HG03457 (cell line): ENCODE measurements around the gene PLPPR1.
"Not testable (repeated sequence)": the region's sequence is repeated elsewhere in the genome, so short reads cannot be mapped to it uniquely, and the experiment has no call there.

Source experiments
- ATAC-seq: cut with Tn5 transposase; IDR thresholded peaks from one replicate; pipeline ENCODE4 v1.9.1; 2021; ENCODE audit warnings: moderate number of reproducible peaks; ENCODE audit not compliant: unreplicated experiment

Gene PLPPR1

DNA sequence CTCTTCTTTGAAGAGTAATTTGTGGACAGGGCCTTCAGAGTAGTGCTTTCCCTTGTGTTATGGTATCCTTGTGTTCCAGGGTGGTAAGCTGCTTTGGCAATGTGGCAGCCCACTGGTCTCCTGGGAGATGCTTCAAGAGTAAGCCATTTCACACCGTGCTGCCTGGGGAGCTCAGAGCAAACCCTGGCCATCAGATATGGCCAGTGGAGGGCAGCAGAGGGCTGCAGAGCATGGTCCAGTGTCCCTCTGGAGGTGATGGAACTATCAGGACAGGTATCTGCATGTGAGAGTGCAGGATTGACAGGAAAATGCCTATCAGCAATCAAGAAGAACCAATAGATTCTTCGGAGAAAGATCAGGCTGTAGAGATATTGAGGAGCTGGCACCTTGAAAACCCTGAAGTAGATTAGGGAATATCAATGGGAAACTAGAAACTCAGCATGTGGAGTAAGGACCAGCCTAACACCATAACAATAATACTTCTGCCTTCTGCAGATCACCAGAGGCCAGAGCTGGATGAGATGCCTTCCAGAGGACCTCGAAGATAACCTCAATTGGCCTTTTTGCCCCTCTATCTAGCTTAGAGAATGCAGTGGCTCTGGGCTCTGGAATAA is 90.8 kb downstream of the PLPPR1 start:
- ATAC-seq: no peak

DNA sequence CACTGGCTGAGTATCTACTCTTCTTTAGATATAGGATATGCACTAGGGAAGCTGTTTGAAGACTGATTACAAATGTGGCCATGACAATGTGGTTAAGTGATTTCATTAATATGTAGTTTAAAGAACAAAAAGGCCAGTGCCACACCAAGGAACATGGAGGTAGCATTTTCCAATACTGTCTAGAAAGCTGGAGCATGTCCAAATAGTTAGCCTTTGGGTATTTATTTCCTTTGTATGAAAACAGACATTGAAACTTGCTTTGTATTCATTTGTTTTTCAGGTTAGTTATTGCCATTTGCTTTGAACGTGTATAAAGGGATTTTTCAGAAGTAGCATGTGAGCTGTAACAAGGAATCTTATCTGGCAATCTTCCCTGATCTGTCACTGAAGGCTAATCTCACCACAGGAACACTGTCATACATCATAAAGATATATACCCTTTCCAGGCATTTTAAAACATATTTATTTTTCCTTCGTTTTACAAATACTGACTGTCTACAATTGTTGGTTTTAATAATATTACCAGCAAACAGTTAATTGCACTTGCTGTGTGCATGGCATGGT is 93.4 kb downstream of the PLPPR1 start:
- ATAC-seq: no peak

DNA sequence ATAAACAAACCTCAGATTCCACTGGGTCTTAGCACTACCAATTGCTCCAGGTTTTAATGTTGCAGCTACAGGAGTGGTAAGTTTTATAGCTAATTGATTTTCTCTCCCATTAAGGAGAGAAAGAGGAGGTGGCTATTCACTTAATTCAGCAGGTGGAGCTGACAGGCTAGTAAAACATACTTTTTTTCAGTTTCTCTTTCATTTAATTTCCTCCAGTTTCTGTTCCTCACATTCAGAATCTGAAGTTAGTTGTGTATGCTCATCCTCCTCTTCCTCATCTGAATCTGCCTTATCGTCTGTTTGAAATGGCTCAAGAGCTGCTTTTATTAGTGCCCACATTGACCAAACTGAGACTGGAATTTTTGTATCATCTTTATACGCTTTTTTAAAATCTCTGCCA is 98.0 kb downstream of the PLPPR1 start:
- ATAC-seq: no peak

DNA sequence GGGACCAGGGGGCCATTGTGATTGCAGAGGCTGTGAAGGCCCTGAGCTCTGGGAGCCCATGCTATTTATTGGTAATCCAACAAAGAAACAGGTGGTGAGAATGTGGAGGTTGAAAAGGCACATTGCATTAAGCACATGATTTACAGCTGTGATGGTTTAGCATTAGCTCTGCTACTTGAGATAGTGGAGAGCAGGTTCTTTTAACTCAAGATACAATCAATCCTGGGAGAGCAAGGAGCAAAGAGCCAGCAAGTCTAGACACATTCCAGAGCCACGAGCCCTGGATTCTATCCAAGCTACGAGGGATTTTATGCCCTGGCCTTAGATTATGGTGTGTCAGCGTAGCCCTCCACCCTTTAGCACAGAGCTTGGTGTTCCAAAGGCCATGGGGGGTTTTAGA is 98.8 kb downstream of the PLPPR1 start:
- not testable (repeated sequence) for ATAC-seq

DNA sequence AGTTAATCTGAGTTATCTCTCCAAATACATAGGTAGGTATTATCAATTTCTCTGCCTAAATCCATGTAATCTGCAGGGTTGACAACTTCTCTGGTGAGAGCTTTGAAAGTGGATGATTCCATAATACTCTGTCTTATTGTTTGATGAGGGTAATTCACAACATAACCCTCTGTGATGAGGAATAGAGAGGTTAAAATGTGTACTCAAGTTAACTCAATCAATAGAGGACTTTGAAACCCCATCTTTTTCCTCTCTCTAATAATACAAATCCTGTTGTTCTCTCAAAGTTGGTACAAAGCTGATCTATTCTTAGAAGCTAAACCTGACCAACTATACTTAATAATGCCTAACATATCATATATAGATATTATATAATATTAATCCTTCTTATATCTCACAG is 100.1 kb downstream of the PLPPR1 start:
- no peak for ATAC-seq

DNA sequence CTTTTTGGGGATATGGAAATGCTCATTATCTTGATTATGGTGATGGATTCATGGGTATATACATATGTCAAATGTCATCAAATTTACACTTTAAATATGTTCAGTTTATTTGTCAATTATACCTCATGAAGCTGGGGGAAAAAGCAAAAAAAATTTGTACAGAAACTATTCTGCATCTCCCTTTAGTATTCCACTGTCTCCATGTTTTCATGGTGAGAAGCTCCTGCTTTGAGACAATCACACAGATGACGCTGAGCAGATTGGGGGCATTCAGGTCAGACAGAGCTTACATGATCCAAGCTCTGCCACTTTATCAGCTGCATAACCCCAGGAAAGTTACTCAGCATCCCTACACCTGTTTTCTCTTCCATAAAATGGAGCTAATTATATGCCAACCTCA is 101.5 kb downstream of the PLPPR1 start:
- ATAC-seq: no peak

DNA sequence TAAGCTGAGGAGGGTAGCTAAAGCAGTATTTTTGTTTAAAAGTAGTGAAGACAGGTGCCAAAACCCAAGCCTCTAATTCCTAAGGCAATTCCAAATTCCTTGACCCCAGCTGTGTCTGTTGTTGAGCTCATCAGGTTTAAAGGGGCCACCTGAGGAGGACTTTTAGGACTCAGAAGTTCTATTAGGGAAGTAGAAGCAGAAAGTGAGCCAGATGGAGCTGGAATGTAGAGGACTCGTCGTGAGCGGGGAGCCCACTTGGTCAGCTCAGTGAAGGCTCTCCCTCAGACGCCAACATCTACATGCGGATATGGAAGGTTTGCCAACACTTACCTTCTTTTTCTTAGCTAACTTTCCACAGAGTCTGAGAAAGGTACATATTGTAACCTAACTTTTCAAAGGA is 102.8 kb downstream of the PLPPR1 start:
- no peak for ATAC-seq

DNA sequence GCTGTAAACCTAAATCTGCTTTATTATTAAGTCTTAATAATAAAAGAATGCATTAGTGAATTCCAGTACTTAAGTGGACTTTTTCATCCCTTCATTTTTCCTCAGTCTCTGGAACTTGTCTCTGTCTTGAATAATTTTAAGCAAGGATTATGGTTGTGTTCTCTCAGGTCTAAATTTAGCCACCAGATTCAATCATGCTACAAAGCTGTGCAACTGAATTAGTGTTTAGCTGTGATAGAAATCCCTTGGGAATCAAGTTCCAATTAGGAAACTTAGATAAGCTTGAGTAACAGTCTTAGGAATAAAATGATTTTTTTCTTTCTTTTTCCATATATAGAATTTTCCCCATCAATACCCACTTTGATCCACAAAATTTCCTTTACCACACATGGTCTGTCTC is 104.3 kb downstream of the PLPPR1 start:
- ATAC-seq: no peak

DNA sequence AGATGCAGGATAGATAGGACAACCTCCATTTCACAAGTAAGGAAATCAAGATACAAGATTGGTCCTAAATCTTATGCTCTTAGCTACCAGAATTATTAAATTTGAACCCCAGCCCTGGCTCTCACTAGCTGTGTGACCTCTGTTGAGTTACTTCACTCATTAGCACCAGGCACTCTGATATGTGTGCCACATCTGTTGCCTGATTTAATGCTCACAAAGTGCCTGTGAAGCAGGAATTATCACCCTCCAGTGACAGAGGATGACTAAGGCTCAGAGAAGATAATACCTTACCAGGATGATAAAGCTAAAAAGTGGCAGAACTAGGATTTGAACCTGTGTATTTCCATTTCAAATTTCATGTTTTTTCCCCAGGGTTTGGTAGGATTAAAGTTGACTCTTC is 110.0 kb downstream of the PLPPR1 start:
- ATAC-seq: no peak

DNA sequence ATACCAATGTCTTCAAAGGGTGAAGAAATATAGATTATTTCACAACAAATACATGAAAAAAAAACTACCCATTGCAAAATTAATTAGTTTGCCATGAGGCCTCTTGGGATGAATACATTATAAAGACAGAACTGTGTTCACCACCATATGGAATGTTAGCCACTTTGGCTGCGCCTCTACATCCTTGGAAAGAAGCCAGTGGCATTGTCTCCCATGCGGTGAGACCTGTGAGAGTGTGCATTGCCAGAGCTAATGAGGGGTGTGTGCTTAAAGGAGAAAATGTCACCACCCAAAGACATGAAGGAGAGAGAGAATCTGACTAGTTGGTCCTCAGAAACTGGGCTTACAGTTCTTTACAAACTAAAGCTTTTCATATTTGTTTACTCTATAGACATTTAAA is 110.6 kb downstream of the PLPPR1 start:
- no peak for ATAC-seq

DNA sequence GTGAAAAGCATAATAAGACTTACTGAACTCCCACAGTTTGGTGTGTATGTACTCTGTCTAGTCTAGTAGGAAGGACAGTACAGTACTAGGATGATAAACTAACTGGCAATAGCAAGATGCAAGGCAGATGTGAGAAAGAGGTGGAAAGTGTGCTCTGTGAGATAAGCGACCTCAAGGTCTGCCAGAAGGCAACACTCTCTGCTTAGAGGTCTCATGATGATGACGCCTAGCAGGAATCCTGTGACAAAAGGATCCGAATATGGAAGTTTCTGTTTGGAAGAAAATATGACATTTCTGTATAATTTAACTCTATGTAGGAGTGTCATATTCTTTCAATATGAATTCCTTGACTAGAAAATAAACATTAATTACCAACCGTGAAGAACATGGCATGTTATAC is 112.2 kb downstream of the PLPPR1 start:
- no peak for ATAC-seq

DNA sequence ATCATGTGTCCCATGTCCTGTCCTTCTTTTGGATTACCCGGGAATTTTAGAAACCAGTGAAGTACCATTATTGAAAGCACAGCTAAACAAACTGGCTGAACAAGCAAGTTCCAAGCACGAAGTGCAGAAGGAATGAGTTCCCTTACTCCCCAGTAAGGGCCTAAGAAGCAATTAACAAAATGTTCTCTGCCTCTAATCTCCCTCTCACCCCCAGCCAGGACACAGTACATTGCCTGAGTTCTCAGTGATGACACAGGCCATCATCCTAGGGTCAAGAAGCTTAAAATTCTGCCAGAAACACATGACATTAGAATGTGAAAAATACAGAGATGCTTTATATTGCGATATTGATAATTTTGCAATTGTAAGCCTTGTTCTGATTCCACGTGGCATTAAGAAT is 118.0 kb downstream of the PLPPR1 start:
- ATAC-seq: no peak

DNA sequence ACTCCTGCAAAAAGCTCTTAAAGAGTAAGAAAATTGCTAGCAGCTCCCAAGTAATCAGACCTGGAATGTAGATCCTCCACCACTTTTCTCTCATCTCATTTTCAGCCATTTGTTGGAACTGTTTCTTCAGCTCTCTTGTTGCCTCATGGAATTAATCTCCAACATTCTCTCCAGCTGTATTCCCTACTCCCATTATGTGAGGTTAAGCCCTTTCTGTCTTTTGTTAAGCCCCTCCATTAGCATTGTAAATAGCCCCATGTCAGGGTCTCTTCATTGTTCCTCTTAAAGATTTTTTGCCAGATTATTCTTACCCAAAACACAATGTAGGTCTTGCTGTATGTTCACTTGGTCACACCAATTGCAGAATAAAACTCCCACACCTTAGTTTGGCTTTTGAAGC is 119.8 kb downstream of the PLPPR1 start:
- no peak for ATAC-seq

DNA sequence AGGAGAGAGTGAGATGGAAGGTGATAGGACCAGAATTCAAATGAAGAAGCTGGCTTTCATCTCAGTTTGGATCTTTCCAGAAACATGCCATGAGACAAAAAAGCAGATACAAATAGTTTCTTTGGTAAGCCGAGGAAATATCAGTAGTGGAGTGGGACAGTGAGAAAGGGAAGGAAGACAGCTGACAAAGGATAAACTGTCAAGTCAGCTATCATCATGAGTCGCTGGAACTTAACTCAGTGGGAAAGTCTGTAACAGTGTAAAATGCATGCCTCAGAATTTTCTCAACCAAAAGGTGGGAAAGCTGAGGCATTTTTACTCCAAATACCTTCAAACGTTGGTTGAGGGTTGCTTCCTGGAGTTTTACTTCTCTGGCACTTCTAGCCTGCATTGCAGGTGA is 129.8 kb downstream of the PLPPR1 start:
- no peak for ATAC-seq

DNA sequence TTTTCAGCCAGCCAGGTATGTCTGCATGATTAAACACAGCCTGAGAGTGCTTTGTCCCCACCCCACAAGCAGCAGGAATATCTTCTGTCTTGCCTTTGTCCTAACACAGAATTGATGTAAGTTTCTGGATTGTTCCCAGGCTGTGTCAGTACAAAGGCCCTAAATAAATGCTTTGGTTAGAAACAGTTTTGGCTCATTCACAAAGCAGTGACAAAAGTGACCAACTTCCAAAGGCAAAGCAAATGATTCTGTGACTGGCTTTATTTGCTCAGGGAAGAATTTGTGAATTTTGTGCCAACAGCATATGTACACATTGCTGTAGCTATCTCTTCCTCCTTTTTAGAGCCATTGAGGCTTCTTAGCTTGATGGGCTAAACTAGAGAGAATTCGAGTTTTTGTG is 133.7 kb downstream of the PLPPR1 start:
- ATAC-seq: no peak

DNA sequence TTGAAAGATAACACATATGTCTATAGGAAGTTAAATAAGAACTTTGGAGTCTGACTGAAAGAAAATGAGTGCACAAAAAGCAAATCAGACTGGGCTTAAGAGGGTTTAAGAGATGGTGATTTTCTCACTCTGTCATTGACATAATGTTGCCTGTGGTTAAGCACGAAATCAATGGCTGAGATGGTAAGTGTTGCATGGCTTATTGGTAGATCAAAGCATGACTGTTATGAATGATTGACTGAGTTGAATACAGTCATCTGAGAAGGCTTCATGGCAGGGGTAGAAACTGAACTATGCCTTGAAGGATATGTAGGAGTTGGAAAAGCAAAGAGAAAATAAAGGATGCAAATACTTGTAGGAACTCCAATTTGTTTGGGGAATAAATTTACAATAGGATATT is 136.6 kb downstream of the PLPPR1 start:
- no peak for ATAC-seq

DNA sequence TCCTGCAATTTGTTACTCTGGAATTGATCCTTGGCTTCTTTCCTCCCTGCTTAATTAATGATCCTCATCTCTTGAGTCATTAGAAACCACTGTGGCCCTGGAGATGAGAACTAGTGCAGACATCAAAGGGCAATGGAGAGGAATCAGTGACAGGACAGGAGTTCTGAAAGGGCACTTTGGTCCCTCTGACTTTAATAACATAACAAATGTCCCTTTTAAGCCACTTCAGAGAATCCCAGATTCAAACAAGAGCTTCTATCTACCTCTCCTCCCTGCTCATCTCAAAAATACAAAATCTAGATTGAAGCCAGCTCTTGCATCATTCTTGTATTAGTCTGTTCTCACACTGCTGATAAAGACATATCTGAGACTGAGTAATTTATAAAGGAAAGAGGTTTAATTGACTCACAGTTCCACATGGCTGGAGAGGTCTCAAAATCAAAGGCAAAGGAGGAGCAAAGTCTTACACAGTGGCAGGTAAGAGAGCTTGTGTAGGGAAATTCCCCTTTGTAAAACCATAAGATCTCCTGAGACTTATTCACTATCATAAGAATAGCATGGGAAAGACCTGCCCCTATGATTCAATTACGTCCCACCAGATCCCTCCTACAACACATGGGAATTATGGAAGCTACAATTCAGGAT is 139.1 kb downstream of the PLPPR1 start:
- no peak for ATAC-seq

DNA sequence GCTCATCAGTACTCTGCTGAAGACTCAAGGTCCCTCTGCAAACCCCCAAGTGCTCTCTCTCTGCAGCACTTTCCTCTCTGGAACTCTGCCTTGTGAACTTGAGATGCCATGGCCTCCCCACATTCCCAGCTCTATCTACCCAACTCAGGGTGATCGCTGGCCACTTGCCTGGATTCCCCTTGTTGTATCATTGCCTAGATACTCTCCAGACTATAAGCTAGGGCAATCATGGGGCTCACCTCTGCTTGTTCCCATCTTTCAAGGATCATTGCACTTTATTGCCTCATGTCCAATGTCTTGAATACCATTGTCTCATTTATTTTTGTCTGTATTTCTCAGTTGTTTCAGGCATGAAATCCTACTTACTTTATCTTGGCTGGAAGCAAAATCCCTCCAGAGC is 144.1 kb downstream of the PLPPR1 start:
- no peak for ATAC-seq

DNA sequence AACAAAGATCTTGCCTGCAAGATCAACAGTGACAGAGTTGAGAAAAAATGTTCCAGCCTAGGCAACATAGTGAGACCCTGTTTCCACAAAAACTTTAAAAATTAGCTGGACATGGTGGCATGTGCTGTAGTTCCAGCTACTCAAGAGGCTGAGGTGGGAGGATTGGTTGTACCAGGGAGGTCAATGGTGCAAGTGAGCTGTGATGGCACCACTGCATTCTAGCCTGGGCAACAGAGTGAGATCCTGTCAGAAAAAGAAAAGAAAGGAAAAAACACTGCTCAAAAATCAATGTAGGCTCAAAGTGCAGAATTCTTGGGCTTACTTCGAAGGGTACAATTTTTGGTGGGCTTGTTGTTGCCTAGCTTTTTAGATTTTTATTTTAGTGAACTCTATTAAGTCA is 145.4 kb downstream of the PLPPR1 start:
- ATAC-seq: no peak

DNA sequence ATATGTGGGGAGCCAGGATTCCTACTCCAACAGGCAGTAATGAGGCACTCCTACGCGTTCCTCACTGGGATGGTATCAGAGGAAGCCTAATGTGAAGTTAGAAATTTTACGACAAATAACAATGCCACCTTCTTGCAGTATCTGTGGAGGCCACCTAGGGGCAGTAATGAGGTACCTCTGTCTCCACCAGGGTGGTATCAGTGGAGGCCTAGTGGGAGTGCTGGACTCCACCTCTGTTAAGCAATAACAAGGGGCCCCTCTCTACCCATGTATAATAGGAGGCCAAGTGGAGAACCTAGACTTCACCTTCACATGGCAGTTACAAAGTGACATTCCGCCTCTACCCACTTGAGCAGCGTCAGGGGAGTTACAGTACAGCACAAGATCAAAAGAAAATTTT is 147.9 kb downstream of the PLPPR1 start:
- ATAC-seq: no peak

DNA sequence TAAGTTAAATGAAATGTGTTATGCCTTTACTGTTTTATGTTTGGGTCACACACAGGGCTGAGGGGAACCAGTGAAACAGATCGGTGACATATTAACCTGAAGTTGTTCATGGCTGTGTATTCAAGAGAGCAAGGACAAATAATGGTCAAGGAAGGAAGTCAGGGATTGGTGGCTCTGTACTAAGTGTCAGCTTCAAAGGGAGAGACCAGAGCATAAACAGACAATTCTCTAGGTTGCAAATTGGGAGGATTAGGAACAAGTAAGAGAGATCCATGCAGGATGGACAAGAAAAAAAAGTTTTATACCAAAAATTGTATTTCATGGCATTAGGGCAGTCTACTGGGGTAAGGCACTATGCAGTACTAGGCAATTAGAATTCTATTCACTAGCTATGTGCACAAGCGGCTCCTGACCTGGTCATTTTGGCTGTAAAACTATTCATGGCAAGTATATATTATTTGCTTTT is 156.3 kb downstream of the PLPPR1 start:
- no peak for ATAC-seq

DNA sequence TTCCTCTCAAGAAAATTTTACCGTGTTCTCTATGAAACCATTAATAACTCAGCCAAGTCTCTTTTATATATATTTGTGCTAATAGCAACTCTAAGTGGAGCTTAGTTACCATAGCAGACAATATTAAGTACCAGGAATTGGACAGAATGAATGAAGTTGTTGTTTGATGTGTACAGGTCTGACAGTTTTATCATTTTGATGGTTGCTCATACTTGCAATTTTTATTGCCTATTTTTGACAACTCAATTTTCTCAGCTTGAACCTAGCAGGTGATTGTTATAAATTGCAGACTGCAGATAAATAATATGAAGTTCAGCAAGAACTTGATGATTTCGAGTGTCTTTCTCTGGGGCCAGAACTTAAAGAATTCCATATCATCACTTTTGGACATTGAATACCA is 163.2 kb downstream of the PLPPR1 start:
- ATAC-seq: no peak

DNA sequence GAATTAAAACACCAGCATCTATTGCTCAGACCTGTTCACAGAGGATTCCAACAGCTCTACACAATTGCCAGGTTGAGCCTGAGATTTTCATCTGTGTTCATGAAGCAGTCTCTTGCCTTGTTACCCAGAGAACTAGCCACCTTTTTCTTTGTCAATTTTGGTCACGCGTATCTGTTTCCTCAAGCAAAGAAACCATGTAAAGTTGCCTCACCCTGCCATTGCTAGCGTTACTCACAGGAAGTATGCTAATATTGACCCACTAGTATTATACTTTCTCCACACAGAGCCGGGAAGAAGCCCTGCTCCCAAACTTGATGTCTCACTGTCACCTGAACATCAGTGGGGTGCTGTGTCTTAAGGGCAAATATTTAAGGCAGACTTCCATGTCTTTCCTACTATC is 168.5 kb downstream of the PLPPR1 start:
- ATAC-seq: no peak
